ENCODE data around the gene COL16A1. TPM values are rescaled to one million over a fixed set of nuclear protein-coding genes. Genes with fewer than 3 reads are reported as not detected.
A peak's percentile ranks its signal among the peaks of the same experiment; 100 is the strongest.

COL16A1 gene
- total RNA-seq, 1 donor from 2014 or later, result 339 TPM

- Histone ChIP-seq H3K4me3 (no peak overlapping the region), H3K4me1 (peaks cover 4 to 31% of the 10 kb centered on the region in 2 donors), H3K27me3 (no peaks in the 10 kb centered on the region), H3K27ac (peak overlapping the region in 1 of 2 donors; percentile 36), H3K9me3 (no peaks in the 10 kb centered on the region), H3K36me3 (peaks cover 18 to 22% of the 10 kb centered on the region in 2 donors)
- no peak for TF ChIP-seq CTCF (IDR thresholded peaks at IDR 0.05)
- no peak for DNase-seq (ENCODE audit: low spot score in 2 of 2)
- intact Hi-C loops (cut with DNase I), result loop anchor here (10.0 kb wide), 1 partner anchor 398 kb away; no protein-coding TSS in a partner anchor
These were observed 36.6 kb downstream of the COL16A1 start for GRCh38 chr1:31667065-31667785.

GRCh38 chr1:31666263-31666963 lies 37.4 kb downstream of the COL16A1 start:
- Histone ChIP-seq H3K27ac (peak overlapping the region; percentile 27 to 36), H3K4me3 (no peak overlapping the region), H3K4me1 (peaks cover 4 to 28% of the 10 kb centered on the region in 2 donors), H3K9me3 (no peaks in the 10 kb centered on the region), H3K27me3 (no peaks in the 10 kb centered on the region), H3K36me3 (peaks cover 19 to 22% of the 10 kb centered on the region in 2 donors)
- no peak for DNase-seq (ENCODE audit: low spot score in 2 of 2)
- intact Hi-C loops (cut with DNase I), result loop anchor here (10.0 kb wide), 1 partner anchor 398 kb away; no protein-coding TSS in a partner anchor
- no peak for TF ChIP-seq CTCF (IDR thresholded peaks at IDR 0.05)

- H3K4me1 ChIP-seq, result peaks cover 4 to 18% of the 10 kb centered on the region in 2 donors
- peaks cover 28 to 30% of the 10 kb centered on the region in 2 donors for H3K36me3 ChIP-seq
- H3K27ac ChIP-seq, result no peak overlapping the region
- H3K4me3 ChIP-seq, result no peak overlapping the region
- H3K9me3 ChIP-seq, result no peaks in the 10 kb centered on the region
- TF ChIP-seq CTCF (IDR thresholded peaks at IDR 0.05), result no peak
- no peak for DNase-seq (ENCODE audit: low spot score in 2 of 2)
- no peaks in the 10 kb centered on the region for H3K27me3 ChIP-seq
- intact Hi-C loops (cut with DNase I), result loop anchor here (10.0 kb wide), 1 partner anchor 399 kb away; no protein-coding TSS in a partner anchor
These were observed 38.5 kb downstream of the COL16A1 start for GRCh38 chr1:31665234-31665878.

DNA sequence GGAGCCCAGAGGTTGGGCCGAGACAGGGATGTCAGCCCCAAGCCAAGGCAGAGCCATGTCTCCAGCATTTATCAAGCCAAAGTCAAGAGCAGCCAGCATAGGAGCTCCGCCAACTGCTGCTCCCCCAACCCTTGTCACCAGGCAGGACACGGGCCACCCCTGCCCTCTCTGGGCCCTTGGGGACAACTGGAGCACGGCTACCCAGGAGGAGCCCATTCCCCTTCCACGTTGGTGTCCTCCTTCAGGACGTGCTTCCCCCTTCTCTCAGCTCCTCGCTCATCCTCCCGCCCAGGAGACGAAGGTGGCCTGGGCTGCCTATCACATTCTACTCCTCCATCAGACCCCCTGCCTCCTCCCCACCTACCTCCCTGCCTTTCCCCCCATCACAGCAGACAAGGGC lies 39.3 kb downstream of the COL16A1 start:
- DNase-seq (ENCODE audit: low spot score in 2 of 2), result no peak
- TF ChIP-seq CTCF (IDR thresholded peaks at IDR 0.05), result no peak
- Histone ChIP-seq H3K4me3 (no peak overlapping the region), H3K36me3 (peaks cover 28 to 30% of the 10 kb centered on the region in 2 donors), H3K4me1 (peaks cover 2 to 10% of the 10 kb centered on the region in 2 donors), H3K27me3 (no peaks in the 10 kb centered on the region), H3K9me3 (no peaks in the 10 kb centered on the region), H3K27ac (no peak overlapping the region)
- intact Hi-C loops (cut with DNase I), result loop anchor here (1.0 to 10.0 kb wide), 4 partner anchors 41 to 400 kb away; no protein-coding TSS in a partner anchor

GRCh38 chr1:31663622-31664452 lies 40.0 kb downstream of the COL16A1 start:
- Histone ChIP-seq H3K27me3 (no peaks in the 10 kb centered on the region), H3K9me3 (no peaks in the 10 kb centered on the region), H3K4me3 (no peak overlapping the region), H3K36me3 (peaks cover 32 to 37% of the 10 kb centered on the region in 2 donors), H3K4me1 (peaks cover 0 to 3% of the 10 kb centered on the region in 2 donors), H3K27ac (no peak overlapping the region)
- peak in 1 of 2 donors; percentile 81 for DNase-seq (ENCODE audit: low spot score in 2 of 2)
- intact Hi-C loops (cut with DNase I), result loop anchor here (1.0 to 10.0 kb wide), 5 partner anchors 41 to 401 kb away; no protein-coding TSS in a partner anchor
- peak; percentile 89 to 98 (median 90) for TF ChIP-seq CTCF (IDR thresholded peaks at IDR 0.05)
